Measurements from ENCODE around the gene CACNB2. TPM values are rescaled to one million over a fixed set of nuclear protein-coding genes. Genes with fewer than 3 reads are reported as not detected.

The CACNB2 gene
- total RNA-seq, 4 donors from 2014 or later = 0.81 to 13.9 (median 4.5) TPM

GRCh38 chr10:18474118-18474455, 333.9 kb downstream of the CACNB2 start:
- no peak overlapping the region for H3K4me3 ChIP-seq (replicated peaks in 1 of 3)

GRCh38 chr10:18476076-18476647, 335.9 kb downstream of the CACNB2 start:
- Histone ChIP-seq H3K4me3 (replicated peaks in 1 of 3) (no peak overlapping the region), H3K27me3 (no peaks in the 10 kb centered on the region), H3K9me3 (no peaks in the 10 kb centered on the region), H3K27ac (no peak overlapping the region), H3K36me3 (no peaks in the 10 kb centered on the region), H3K4me1 (no peaks in the 10 kb centered on the region)
- no peak for DNase-seq
- intact Hi-C loops (cut with DNase I) = no loop called here
- TF ChIP-seq POLR2A (IDR thresholded peaks at IDR 0.05) (no peak), CTCF (IDR thresholded peaks at IDR 0.05) (no peak)
- WGBS, 2 donors = 83 to 84% methylated on average over 7 of the region's 7 CpGs

More at GRCh38 chr10:18474118-18474455, 333.9 kb downstream of the CACNB2 start:
- Histone ChIP-seq H3K9me3 (no peaks in the 10 kb centered on the region), H3K27me3 (no peaks in the 10 kb centered on the region), H3K4me1 (no peaks in the 10 kb centered on the region), H3K36me3 (no peaks in the 10 kb centered on the region), H3K27ac (no peak overlapping the region)
- DNase-seq = no peak
- TF ChIP-seq CTCF (IDR thresholded peaks at IDR 0.05) = no peak
- no peak for TF ChIP-seq POLR2A (IDR thresholded peaks at IDR 0.05)
- intact Hi-C loops (cut with DNase I) = no loop called here
- 81 to 88% methylated on average over 7 to 8 of the region's 8 CpGs for WGBS, 2 donors

GRCh38 chr10:18478354-18478753, 338.1 kb downstream of the CACNB2 start:
- TF ChIP-seq POLR2A (IDR thresholded peaks at IDR 0.05) (no peak), CTCF (IDR thresholded peaks at IDR 0.05) (no peak)
- H3K27ac ChIP-seq = no peak overlapping the region
- 73% methylated on average over 3 of the region's 3 CpGs for WGBS, 2 donors

GRCh38 chr10:18479502-18479901, 339.3 kb downstream of the CACNB2 start:
- intact Hi-C loops (cut with DNase I) = no loop called here
- H3K27ac ChIP-seq = no peak overlapping the region

More at GRCh38 chr10:18478354-18478753, 338.1 kb downstream of the CACNB2 start:
- H3K36me3 ChIP-seq = no peaks in the 10 kb centered on the region
- no peak for DNase-seq
- no peaks in the 10 kb centered on the region for H3K4me1 ChIP-seq
- H3K4me3 ChIP-seq (replicated peaks in 1 of 3) = no peak overlapping the region
- no peaks in the 10 kb centered on the region for H3K27me3 ChIP-seq
- H3K9me3 ChIP-seq = no peaks in the 10 kb centered on the region
- intact Hi-C loops (cut with DNase I) = no loop called here

More at GRCh38 chr10:18479502-18479901, 339.3 kb downstream of the CACNB2 start:
- no peak overlapping the region for H3K4me3 ChIP-seq (replicated peaks in 1 of 3)
- DNase-seq = no peak
- no peaks in the 10 kb centered on the region for H3K4me1 ChIP-seq
- H3K36me3 ChIP-seq = no peaks in the 10 kb centered on the region
- no peaks in the 10 kb centered on the region for H3K27me3 ChIP-seq
- no peaks in the 10 kb centered on the region for H3K9me3 ChIP-seq
- 93 to 94% methylated on average over 6 of the region's 6 CpGs for WGBS, 2 donors
- TF ChIP-seq POLR2A (IDR thresholded peaks at IDR 0.05) = no peak
- TF ChIP-seq CTCF (IDR thresholded peaks at IDR 0.05) = no peak
